Stimulated activated CD4-positive, alpha-beta T cell treated with anti-CD3 and anti-CD28 coated beads, Interleukin-2, amount 100 ng/mL, for 4 hours (primary cell): ENCODE results near the gene NLRP11.
A peak's percentile ranks its signal among the peaks of the same experiment; 100 is the strongest.

Experiments
- DNase-seq: peaks from one replicate; pipeline ENCODE4 v3.0.0-alpha.2; 2020; ENCODE audit warnings: low read depth

Gene NLRP11

GRCh38 chr19:55831846-55832245 is at the start of gene NLRP11:
NLRP11 (minus strand) TSS chr19:55831999; CDS start chr19:55818174, 13,825 bp downstream.
- no peak for DNase-seq

- no peak for DNase-seq
Observed at GRCh38 chr19:55877211-55877610, 45.4 kb upstream of the NLRP11 start.

GRCh38 chr19:55870736-55871135 is 38.9 kb upstream of the NLRP11 start:
- no peak for DNase-seq

- DNase-seq, result no peak
Observed at GRCh38 chr19:55867101-55867500, 35.3 kb upstream of the NLRP11 start.

GRCh38 chr19:55866521-55866920 is 34.7 kb upstream of the NLRP11 start:
- DNase-seq, result no peak

- no peak for DNase-seq
Observed at GRCh38 chr19:55858969-55859368, 27.2 kb upstream of the NLRP11 start.

- no peak for DNase-seq
Observed at GRCh38 chr19:55858401-55858800, 26.6 kb upstream of the NLRP11 start.

- no peak for DNase-seq
Observed at GRCh38 chr19:55857974-55858373, 26.2 kb upstream of the NLRP11 start.

- no peak for DNase-seq
Observed at GRCh38 chr19:55857149-55857548, 25.4 kb upstream of the NLRP11 start.

GRCh38 chr19:55855160-55855559 is 23.4 kb upstream of the NLRP11 start:
- no peak for DNase-seq

- DNase-seq, result no peak
Observed at GRCh38 chr19:55838906-55839305, 7.1 kb upstream of the NLRP11 start.

- no peak for DNase-seq
Observed at GRCh38 chr19:55838251-55838650, 6.5 kb upstream of the NLRP11 start.

GRCh38 chr19:55836340-55836739 is 4.5 kb upstream of the NLRP11 start, which contains the start of gene NLRP4:
NLRP4 (plus strand) TSS chr19:55836540; CDS start chr19:55852081, 15,541 bp downstream.
- no peak for DNase-seq

- DNase-seq, result no peak
Observed at GRCh38 chr19:55832676-55833075, 877 bp upstream of the NLRP11 start.

GRCh38 chr19:55830656-55831055 is 1.1 kb downstream of the NLRP11 start:
- no peak for DNase-seq

GRCh38 chr19:55820037-55820436 is 11.8 kb downstream of the NLRP11 start:
- DNase-seq, result no peak

- no peak for DNase-seq
Observed at GRCh38 chr19:55813906-55814305, 17.9 kb downstream of the NLRP11 start.

GRCh38 chr19:55812449-55812848 is 19.4 kb downstream of the NLRP11 start:
- no peak for DNase-seq

- no peak for DNase-seq
Observed at GRCh38 chr19:55811340-55811739, 20.5 kb downstream of the NLRP11 start.

GRCh38 chr19:55809381-55810058 is 22.3 kb downstream of the NLRP11 start:
- peak; percentile 5 for DNase-seq

- no peak for DNase-seq
Observed at GRCh38 chr19:55802281-55802680, 29.5 kb downstream of the NLRP11 start.

- DNase-seq, result no peak
Observed at GRCh38 chr19:55801416-55801815, 30.4 kb downstream of the NLRP11 start.

GRCh38 chr19:55795021-55795420 is 36.8 kb downstream of the NLRP11 start:
- DNase-seq, result no peak

GRCh38 chr19:55781112-55781511 is 50.7 kb downstream of the NLRP11 start:
- DNase-seq, result no peak
